GM19452 (cell line): Measurements from ENCODE around the gene C1orf146.
"Not testable (repeated sequence)": the region's sequence is repeated elsewhere in the genome, so short reads cannot be mapped to it uniquely, and the experiment has no call there.

ENCODE experiments used
- ATAC-seq: cut with Tn5 transposase; IDR thresholded peaks from one replicate; pipeline ENCODE4 v1.9.1; 2021; ENCODE audit not compliant: unreplicated experiment

C1orf146 gene

GRCh38 chr1:92273039-92273438 lies 55.3 kb downstream of the C1orf146 start:
- ATAC-seq, result no peak

GRCh38 chr1:92274939-92275338 lies 57.2 kb downstream of the C1orf146 start:
- no peak for ATAC-seq

- ATAC-seq, result no peak
These were observed 58.4 kb downstream of the C1orf146 start for GRCh38 chr1:92276082-92276481.

GRCh38 chr1:92277105-92277723 lies 59.5 kb downstream of the C1orf146 start:
- no peak for ATAC-seq

- ATAC-seq, result not testable (repeated sequence)
These were observed 62.1 kb downstream of the C1orf146 start for GRCh38 chr1:92279781-92280180.

GRCh38 chr1:92281411-92281810 lies 63.7 kb downstream of the C1orf146 start:
- ATAC-seq, result not testable (repeated sequence)

- ATAC-seq, result no peak
These were observed 73.8 kb downstream of the C1orf146 start for GRCh38 chr1:92291372-92291999.
